Lung microvascular endothelial cell (primary cell): ENCODE results near the gene KANSL2. TPM values are rescaled to one million over a fixed set of nuclear protein-coding genes. Genes with fewer than 3 reads are reported as not detected.
"Not testable (repeated sequence)": the region's sequence is repeated elsewhere in the genome, so short reads cannot be mapped to it uniquely, and the experiment has no call there.

Experiments
- DNase-seq, 2 donors: peaks; one replicate each; pipeline versions ENCODE4 v3.0.0 to v3.0.0-alpha.2; 2010; ENCODE audit warnings: low read depth in 2 of 2
- total RNA-seq: library from RNA; depleted of rRNA; stranded (reverse); fragments of >200 nt; gene quantifications from 2 replicates; pipeline ENCODE4 v1.2.1, GENCODE V29; 2014

KANSL2 gene
- total RNA-seq, 1 donor from 2014 or later, result 47.6 TPM

DNA sequence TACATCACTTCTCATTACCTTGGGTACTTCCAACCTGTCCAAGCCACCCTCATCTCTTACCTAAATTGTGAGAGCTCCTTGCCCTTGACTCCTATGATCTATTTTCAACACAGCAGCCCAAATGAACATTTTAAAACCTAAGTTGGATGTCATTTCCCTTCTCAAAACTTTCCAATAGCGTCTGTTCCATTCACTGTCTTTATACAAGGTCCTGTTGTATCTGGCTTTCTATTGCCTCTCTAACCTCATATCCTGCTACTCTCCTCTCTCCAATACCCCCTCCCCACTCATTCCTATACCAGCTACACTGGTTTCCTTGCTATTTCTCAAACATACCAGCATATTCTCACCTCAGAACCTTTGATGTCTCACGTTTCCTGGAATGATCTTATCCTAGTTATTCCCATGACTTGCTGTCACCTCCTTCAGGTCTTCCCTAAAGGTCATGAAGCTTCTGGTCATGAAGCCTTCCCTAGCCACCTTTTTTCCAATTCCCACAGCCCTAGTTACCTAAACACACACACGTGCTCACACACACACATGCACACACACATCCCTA is 4.1 kb upstream of the KANSL2 start:
- no peak for DNase-seq

DNA sequence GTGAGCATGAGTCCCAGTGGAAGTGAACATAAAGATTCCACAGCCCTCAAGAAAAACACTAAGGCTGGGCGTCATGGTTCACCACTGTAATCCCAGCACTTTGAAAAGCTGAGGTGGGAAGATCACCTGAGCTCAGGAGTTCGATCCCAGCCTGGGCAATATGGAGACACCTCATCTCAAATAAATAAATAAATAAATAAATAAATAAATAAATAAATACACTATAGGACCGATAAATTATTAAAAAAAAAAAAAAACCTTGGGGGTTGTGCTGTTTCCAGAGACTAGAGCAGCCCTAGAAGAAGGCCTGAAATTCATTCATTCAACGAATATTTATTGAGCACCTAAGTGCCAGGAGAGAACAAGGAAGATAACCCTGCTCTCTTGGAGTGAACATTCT is 1.5 kb upstream of the KANSL2 start:
- DNase-seq, result no peak

DNA sequence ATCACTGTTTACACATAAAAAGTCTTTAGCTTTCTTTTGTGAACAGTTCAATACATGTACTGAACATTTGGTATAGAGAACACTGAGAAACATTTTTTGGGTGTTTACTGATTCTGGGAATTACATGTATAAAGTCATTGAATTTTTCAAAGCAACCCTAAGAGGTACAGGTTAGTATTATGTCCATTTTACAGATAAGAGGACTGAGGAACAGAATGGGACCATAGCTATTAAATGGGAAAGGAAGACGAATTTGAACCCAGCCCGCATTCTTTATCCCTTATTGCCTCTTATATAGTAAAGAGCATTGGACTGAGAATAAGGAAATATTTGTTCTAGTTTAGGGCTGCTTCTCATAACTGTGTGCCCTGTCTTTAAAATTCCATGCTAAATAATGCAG is 889 bp upstream of the KANSL2 start:
- DNase-seq, result no peak

DNA sequence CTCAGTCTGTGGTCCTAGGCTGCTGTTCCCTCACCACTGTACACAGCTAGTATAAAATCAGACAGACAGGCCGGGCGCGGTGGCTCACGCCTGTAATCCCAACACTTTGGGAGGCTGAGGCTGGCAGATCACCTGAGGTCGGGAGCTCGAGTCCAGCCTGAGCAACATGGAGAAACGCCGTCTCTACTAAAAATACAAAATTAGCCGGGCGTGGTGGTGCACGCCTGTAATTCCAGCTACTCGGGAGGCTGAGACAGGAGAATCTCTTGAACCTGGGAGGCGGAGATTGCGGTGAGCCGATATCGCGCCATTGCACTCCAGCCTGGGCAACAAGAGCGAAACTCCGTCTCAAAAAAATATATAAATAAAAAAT is 481 bp upstream of the KANSL2 start:
- DNase-seq, result not testable (repeated sequence)

DNA sequence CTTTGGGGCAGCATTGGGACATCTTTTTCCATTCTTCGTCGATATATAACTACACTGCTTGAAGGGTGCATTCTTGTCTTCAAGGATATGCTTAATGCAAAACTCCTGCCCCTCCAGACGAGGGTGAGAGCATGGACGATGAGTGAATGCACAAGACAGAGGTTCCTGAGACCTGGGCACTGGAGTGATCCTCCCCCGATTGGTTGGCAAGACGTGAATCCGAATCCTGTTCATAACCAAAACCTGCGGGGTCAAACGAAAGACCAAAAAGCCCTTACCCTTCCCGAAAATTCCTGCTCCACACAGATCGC is 684 bp downstream of the KANSL2 start:
- peak in 1 of 2 donors; percentile 51 for DNase-seq

DNA sequence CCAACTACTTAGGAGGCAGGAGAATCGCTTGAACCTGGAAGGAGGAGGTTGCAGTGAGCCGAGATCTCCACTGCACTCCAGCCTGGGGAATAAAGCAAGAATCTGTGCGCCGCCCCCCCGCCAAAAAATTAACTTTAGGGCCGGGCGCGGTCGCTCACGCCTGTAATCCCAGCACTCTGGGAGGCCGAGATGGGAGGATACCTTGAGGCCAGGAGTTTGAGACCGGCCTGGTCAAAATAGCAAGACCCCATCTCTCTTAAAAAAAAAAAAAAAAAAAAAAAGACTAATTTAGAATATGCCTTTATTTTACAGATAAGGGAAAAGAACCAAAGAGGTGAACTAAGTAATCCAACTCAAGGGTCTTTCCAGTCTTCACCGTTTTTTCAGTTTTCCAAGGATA is 1.2 kb downstream of the KANSL2 start:
- DNase-seq, result no peak

DNA sequence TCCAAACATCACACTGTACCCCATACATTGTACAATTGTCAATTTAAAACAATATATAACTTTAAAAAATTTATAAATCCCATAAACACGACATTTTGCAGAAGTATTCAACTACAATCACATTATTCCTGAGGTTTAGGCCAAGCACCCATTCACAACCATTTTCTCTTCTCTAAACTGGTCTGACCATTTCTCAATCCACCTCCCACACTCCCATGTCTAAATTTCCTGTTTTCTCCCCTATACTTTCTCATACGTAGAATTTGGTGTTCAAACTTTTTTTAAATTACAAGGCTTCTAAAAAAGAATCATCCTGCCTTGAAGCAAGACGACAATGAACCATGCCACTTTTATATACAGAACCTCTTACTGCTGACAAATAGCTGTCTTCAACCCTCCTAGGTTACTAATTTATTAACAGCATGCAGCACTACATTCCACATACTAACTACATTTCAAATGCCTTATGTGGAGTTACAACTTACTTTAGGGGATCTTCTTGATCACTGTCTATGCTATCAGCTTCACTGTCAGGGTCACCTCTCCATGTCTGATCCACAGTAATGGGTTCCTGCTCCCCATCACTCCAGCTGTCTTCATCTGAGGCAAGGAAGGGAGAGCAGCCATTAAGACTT is 3.4 kb downstream of the KANSL2 start:
- DNase-seq, result no peak

DNA sequence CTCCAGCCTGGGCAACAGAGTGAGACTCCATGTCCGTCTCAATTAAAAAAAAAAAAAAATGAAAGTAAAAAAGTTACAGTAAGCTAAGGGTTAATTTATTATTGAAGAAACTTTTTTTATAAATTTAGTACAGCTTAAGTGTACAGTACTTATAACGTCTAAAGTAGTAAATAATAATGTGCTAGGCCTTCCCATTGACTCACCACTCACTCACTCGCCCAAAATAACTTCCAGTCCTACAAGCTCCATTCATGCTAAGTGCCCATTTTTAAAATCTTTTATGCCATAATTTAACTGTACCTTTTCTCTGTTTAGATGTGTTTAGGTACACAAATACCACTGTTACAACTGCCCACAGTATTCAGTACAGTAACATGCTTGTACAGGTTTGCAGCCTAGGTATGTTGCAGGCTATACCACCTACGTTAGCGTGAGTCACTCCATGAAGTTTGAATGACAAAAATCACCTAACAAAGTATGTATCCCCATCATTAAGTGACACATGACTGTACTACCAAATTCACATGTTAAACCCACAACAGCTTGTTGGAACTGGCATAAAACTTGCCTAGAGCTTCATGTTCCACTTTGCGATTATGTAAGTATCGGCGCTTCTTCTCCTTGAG is 10.7 kb downstream of the KANSL2 start:
- peak in 1 of 2 donors; percentile 10 for DNase-seq

DNA sequence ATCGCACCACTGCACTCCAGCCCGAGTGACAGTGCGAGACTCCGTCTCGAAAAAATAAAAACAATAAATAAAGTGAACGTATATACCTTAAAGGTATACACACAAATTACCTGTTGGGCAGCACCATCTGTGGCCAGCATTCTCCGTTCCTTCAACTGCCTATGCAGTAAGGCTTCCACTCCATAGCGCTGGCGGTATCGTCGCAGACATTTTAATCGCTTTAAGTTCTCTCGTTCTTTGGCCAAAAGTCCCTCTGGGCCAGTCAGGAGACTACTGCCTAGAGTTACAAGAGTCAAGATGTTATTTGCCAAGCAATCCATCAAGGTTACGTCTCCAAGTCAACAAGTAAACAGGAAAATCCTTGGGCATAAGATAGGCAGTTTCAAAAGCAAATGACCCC is 13.0 kb downstream of the KANSL2 start:
- no peak for DNase-seq

DNA sequence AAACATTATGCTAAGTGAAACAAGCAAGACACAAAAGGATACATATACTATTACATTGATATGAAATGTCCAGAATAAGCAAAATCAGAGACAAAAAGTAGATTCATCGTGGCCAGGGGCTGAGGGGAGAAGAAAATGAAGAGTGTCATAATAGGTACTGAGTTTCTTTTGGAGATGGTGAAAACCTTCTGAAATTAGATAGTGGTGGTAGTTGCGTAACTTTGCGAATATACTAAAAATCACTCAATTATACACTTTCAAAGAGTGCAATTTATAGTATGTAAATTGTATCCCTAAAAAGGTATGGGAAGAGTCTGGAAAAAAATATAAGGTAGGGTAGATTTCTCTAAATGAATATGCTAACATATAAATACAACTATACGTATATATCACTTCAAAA is 22.2 kb downstream of the KANSL2 start:
- no peak for DNase-seq

DNA sequence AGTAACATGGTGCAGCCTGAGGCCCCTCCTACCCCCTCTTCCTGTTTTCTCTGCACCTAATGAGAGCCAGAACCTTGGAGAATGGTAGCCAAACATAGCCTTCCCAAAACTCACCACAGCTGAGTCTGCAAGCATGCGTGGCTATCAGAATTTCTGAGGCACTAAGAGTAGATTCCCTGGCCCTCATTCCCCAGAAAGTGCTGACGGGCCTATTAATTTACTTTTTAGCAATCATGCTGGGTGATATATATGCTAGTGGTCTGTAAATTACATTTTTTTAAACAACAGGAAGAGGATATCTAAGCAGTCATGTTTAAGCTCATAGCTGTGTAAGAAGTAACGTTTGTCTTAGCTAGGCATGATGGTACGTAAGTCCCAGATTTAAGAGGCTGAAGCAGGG is 30.4 kb downstream of the KANSL2 start:
- no peak for DNase-seq

DNA sequence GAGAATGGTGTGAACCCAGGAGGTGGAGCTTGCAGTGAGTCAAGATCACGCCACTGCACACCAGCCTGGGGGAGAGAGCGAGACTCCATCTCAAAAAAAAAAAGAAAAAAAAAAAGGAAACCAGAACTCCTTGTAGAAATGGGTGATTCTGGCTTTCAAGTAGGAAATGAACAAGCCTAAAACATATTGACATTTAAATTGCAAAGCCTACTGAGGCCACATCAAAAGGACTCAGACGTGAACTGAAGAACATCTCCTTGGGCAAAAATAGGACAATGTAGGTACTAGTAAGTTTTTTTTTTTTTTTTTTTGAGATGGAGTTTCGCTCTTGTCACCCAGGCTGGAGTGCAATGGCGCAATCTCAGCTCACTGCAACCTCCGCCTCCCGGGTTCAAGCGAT is 36.7 kb downstream of the KANSL2 start:
- not testable (repeated sequence) for DNase-seq

DNA sequence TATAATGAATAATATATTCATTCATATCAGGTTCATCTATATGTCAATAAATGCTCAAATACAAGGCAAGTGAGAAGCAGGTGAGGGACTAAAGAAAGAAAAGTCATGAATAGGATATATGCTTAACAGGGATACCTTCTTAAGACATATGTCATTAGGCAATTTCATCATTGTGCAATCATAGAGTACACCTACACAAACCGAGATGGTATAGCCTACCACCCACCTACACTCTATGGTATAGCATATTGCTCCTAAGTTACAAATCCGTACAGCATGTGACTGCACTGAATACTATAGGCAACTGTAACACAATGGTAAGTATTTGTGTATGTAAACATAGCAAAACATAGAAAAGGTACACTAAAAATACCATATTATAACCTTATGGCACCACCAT is 39.0 kb downstream of the KANSL2 start:
- DNase-seq, result no peak

DNA sequence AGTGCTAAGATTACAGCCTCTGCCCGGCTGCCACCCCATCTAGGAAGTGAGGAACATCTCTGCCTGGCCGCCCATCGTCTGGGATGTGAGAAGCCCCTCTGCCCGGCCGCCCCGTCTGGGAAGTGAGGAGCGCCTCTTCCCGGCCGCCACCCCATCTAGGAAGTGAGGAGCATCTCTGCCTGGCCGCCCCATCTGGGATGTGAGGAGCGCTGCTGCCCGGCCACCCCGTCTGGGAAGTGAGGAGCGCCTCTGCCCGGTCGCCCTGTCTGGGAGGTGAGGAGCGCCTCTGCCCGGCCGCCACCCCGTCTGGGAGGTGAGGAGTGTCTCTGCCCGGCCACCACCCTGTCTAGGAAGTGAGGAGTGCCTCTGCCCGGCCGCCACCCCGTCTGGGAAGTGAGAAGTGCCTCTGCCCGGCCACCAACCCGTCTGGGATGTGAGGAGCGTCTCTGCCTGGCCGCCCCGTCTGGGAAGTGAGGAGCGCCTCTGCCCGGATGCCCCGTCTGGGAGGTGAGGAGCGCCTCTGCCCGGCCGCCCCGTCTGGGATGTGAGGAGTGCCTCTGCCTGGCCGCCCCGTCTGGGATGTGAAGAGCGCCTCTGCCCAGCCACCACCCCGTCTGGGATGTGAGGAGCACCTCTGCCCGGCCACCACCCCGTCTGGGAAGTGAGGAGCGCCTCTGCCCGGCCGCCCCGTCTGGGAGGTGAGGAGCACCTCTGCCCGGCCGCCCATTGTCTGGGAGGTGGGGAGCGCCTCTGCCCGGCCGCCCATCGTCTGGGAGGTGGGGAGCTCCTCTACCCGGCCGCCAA is 40.1 kb downstream of the KANSL2 start:
- not testable (repeated sequence) for DNase-seq

DNA sequence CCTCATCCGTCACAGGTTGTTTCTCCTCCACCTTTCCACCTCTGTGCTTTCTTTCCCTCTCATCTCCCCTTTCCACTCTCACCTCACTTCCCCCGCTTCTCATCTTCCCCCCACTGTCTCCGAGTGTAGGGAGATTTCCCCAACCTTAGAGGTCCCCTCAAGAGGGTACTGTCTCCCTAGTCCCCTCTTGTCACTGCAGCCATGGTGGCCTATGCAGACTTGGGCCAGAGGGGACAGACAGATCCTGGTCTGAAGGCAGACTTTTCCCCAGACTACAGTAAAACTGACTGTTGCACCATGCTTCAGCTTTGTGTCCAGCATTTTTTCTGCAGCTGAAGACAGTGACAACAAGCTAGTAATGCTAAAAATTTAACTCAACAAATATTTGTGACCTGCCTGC is 41.2 kb downstream of the KANSL2 start:
- DNase-seq, result no peak

DNA sequence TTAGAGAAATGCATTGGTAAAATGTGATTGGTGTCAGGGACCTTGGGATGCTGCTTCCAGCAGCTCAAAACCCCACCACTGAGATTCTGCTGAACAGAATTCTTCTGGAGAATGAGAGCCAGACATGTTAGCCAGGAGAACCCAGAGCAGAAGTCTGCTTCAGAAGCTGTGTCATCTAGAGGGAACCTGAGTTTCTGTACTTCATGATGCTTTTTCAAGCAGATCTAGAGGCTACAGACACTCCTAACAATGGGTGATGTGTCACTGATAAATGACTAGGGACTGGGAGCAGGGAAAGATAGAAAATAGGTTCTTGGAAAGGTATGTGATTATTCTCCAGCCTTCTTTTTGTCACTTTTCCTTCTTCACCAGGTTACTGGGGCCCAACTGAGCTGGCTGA is 41.6 kb downstream of the KANSL2 start:
- no peak for DNase-seq

DNA sequence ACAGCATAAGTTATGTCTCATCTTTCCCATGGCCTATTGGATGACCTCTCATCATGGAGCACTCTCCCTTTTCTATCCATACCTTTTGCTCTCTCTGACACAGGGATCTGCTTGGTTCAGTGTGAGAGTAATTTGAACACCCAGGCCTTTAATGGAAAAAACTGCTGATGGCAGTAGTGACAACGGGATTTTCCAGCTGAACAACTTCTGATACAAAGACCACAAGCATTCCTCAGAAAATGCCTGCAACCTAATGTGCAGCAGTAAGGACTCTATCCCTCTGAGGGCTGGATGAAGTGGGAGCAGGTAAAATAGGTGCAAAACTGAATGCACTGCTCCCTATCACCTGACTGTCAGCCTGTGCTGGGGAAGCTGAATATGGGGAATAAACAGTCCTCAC is 51.0 kb downstream of the KANSL2 start:
- no peak for DNase-seq

DNA sequence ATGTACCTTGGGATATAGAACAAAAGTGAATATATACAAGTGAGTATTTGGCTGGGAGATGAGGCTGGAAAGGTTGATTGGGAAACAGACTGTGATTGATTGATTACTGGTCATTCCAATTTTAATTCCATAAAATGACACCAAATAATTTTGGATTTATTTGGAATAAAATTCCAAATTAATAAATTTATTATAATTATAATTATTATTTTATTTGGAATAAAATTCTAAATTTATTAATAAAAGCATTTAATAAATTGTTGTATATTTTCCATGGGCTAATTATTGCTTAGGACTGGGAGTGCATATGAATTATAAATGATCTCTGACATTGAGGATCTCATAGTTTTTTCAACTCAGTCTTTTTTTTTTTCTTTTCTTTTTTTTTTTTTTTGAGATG is 51.7 kb downstream of the KANSL2 start:
- no peak for DNase-seq

DNA sequence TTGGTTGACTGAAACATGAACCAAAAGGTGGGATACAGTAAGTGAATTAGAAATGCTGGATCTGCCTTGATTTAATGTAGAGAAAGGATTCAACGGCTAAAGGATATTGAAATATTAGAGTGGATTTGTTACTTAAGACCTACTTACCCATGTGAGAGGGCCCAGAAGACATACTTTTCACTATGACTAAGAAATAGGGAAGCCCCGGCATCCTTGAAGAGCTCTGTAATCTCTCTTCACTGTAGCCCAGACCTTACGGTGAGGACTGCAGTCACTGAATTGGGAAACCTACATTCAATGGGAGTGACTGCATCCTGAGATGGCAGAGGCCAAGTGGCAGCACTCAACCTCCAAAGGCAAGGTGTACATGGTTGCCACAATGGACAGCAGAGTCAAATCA is 52.5 kb downstream of the KANSL2 start:
- no peak for DNase-seq

DNA sequence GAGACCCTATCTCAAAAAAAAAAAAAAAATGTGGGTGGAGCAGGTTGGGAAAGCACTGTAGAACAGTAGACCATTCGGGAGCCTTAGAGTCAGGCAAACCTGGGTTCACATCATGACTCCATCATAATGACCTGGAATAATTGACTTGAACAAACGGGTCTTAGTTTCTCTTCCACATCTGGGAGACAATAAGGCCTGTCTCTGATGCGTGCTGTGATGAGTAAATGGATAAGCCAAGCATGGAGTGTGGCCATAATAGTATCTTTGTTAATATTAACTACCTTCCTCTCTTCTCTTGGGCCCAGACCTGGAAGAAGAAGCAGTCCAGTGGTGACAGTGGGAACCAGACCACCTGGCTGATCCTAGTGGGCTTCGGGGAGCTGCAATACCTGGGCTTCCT is 54.5 kb downstream of the KANSL2 start:
- DNase-seq, result no peak

DNA sequence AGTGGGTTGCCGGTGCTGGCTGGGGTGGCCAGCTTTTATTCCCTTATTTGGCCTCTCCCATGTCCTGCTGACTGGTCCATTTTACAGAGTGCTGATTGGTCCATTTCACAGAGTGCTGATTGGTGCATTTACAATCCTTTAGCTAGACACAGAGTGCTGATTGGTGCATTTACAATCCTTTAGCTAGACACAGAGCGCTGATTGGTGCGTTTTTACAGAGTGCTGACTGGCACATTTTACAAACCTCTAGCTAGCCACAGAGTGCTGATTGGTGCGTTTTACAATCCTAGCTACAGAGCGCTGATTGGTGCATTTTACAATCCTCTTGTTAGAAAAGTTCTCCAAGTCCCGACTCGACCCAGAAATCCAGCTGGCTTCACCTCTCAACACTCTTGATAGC is 59.0 kb downstream of the KANSL2 start:
- DNase-seq, result not testable (repeated sequence)

DNA sequence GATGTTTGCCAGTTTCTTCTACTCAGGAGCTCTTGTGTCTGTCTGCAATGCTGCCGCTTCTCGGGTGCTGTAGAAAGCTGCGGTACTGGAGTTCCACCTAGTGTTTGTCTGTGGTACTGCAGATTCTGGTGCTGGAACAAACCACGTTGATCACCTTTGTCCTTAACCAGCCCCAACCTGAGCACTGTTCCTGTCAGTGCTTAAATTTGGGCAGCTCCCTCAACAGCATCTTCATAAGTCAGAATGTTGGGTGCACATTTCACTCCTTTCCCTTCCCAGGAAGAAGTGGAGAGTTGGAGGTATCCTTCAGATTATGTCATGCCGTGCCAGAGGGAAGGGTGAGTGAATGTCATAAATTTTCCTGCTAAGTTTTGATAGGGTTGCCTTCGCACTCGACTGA is 63.5 kb downstream of the KANSL2 start:
- DNase-seq, result peak; percentile 76 to 77

DNA sequence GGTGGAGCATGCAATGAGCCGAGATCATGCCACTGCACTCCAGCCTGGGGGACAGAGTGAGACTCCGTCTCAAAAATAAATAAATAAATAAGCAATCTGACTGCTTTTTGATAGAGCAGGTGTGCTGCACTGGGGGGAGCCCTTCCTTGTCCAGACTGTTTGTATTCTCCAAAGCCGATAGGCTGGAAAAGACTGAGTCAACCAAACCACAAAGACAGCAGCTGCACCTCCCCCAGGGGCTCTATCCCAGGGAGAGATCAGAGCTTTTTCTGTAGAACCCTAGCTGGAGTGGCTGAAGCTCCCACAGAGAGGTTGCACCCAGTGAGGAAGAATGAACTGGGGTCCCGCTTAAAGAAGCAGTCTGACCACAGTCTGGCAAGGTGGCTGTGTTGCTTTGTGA is 66.4 kb downstream of the KANSL2 start:
- DNase-seq, result no peak
